HG02759 (cell line): ENCODE measurements around the gene RAI1.

ENCODE experiments used
- ATAC-seq: cut with Tn5 transposase; IDR thresholded peaks from one replicate; pipeline ENCODE4 v1.9.1; 2021; ENCODE audit warnings: mild to moderate bottlenecking, moderate library complexity; ENCODE audit not compliant: unreplicated experiment

The RAI1 gene

GRCh38 chr17:17812211-17813054, 131.2 kb downstream of the RAI1 start:
- no peak for ATAC-seq

GRCh38 chr17:17813055-17813724, 131.9 kb downstream of the RAI1 start:
- ATAC-seq = no peak

GRCh38 chr17:17813725-17814095, 132.5 kb downstream of the RAI1 start:
- no peak for ATAC-seq

GRCh38 chr17:17814162-17815061, 133.2 kb downstream of the RAI1 start:
- no peak for ATAC-seq

- ATAC-seq = no peak
These were observed 133.8 kb downstream of the RAI1 start for GRCh38 chr17:17815062-17815406.

- no peak for ATAC-seq
These were observed 134.4 kb downstream of the RAI1 start for GRCh38 chr17:17815436-17816200.

GRCh38 chr17:17816240-17816814, 135.1 kb downstream of the RAI1 start:
- no peak for ATAC-seq

GRCh38 chr17:17816831-17817551, 135.7 kb downstream of the RAI1 start:
- no peak for ATAC-seq

- ATAC-seq = no peak
These were observed 136.3 kb downstream of the RAI1 start for GRCh38 chr17:17817552-17817947.

GRCh38 chr17:17818088-17818526, 136.8 kb downstream of the RAI1 start:
- ATAC-seq = no peak

GRCh38 chr17:17819111-17819510, 137.9 kb downstream of the RAI1 start:
- no peak for ATAC-seq

GRCh38 chr17:17819561-17819995, 138.3 kb downstream of the RAI1 start:
- ATAC-seq = peak; percentile 39

- no peak for ATAC-seq
These were observed 138.8 kb downstream of the RAI1 start for GRCh38 chr17:17820046-17820445.

GRCh38 chr17:17820463-17821158, 139.4 kb downstream of the RAI1 start:
- no peak for ATAC-seq

- ATAC-seq = no peak
These were observed 140.9 kb downstream of the RAI1 start for GRCh38 chr17:17822189-17822588.

- ATAC-seq = no peak
These were observed 141.4 kb downstream of the RAI1 start for GRCh38 chr17:17822616-17823015.

GRCh38 chr17:17823433-17824118, 142.3 kb downstream of the RAI1 start:
- ATAC-seq = peak; percentile 84

GRCh38 chr17:17824119-17824782, 143.0 kb downstream of the RAI1 start:
- peak; percentile 12 for ATAC-seq
